ENCODE results near the gene ADAP1.

Gene ADAP1

DNA sequence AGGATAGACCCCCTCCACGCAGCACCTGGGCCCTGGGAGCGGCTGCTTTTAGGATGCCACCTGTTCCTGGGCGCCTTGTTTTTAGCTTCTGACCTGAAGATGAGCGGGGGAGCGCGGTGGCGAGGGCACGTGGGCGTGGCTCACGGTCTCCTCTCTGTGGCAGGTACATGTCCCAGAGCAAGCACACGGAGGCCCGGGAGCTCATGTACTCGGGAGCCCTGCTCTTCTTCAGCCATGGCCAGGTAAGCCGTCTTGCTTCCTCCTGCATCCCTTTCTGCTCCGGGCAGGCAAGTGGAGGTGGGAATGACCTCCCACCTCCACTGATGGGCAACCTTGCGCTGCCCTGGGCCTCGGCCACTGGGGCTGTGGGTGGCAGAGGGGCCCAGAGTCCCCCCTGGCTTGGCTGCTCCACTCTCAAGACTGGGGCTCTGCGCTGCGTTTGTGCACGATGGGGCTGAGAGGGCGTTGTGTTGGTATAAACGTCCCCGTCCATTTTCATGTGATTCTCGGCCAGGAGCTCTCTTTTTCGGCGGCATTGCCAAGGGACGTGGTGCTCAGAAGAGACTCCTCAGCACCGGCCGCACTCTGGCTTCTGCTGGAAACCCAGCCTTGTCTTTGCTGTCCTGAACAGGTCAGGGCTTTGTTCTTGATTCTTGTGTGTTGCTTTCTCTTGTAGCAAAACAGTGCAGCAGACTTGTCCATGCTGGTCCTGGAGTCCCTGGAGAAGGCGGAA, 68.4 kb downstream of the ADAP1 start (continued):
- TF ChIP-seq, protein P1, sequence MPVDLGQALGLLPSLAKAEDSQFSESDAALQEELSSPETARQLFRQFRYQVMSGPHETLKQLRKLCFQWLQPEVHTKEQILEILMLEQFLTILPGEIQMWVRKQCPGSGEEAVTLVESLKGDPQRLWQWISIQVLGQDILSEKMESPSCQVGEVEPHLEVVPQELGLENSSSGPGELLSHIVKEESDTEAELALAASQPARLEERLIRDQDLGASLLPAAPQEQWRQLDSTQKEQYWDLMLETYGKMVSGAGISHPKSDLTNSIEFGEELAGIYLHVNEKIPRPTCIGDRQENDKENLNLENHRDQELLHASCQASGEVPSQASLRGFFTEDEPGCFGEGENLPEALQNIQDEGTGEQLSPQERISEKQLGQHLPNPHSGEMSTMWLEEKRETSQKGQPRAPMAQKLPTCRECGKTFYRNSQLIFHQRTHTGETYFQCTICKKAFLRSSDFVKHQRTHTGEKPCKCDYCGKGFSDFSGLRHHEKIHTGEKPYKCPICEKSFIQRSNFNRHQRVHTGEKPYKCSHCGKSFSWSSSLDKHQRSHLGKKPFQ (tag by site-specific recombination; IDR thresholded peaks at IDR 0.05) = no peak
- TF ChIP-seq, protein P2, sequence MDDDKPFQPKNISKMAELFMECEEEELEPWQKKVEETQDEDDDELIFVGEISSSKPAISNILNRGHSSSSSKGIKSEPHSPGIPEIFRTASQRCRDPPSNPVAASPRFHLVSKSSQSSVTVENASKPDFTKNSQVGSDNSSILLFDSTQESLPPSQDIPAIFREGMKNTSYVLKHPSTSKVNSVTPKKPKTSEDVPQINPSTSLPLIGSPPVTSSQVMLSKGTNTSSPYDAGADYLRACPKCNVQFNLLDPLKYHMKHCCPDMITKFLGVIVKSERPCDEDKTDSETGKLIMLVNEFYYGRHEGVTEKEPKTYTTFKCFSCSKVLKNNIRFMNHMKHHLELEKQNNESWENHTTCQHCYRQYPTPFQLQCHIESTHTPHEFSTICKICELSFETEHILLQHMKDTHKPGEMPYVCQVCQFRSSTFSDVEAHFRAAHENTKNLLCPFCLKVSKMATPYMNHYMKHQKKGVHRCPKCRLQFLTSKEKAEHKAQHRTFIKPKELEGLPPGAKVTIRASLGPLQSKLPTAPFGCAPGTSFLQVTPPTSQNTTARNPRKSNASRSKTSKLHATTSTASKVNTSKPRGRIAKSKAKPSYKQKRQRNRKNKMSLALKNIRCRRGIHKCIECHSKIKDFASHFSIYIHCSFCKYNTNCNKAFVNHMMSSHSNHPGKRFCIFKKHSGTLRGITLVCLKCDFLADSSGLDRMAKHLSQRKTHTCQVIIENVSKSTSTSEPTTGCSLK (tag by site-specific recombination; IDR thresholded peaks at IDR 0.05) = no peak
- no peak for TF ChIP-seq ZSCAN16 (tag by site-specific recombination; IDR thresholded peaks at IDR 0.05)
- TF ChIP-seq GFI1B (tag by site-specific recombination; IDR thresholded peaks at IDR 0.05) = no peak

DNA sequence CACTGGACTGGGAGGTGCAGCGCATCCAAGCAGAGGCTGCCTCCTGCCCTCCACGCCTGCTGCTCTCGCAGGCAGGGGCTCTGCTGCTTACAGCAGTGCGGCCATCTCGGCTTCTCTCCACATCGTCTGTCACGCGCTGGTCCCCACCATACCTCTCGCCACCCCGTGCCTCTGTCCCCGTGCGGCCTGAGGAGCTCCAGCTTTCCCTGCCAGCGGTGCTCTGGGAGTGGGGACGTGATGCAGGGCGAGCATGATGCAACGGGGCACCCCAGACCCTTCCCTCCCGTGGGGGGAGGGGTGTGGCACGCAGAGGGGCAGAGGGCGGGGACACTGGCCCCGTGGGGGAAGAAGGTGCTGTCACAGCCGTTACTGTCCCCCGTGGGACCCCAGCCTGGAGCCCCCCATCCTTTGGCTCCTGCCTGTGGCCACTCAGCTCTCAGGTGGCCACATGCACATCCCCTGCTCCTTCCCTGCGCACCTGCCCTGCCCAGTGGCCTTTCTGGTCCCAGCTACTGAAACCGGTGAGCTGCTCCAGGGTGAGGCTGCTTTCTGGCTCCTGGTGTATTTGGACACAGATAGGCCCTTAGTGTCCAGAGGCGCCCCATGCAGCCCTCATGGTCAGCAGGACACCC, 69.1 kb downstream of the ADAP1 start:
- TF ChIP-seq ZNF202 (tag by site-specific recombination; IDR thresholded peaks at IDR 0.05; ENCODE audit: borderline replicate concordance) (no peak), ZNF266 (tag by site-specific recombination; IDR thresholded peaks at IDR 0.05; ENCODE audit: low read depth) (no peak), ZNF157 (tag by site-specific recombination; IDR thresholded peaks at IDR 0.05) (no peak), ZNF335 (tag by site-specific recombination; conservative IDR thresholded peaks at IDR 0.05) (no peak), MZF1 (tag by site-specific recombination; IDR thresholded peaks at IDR 0.05; ENCODE audit: borderline replicate concordance) (no peak), ZNF366 (tag by site-specific recombination; conservative IDR thresholded peaks at IDR 0.05) (no peak), YY1 (tag by site-specific recombination; IDR thresholded peaks at IDR 0.05) (no peak), ZBTB17 (tag by site-specific recombination; IDR thresholded peaks at IDR 0.05) (no peak)
- TF ChIP-seq, protein P3, sequence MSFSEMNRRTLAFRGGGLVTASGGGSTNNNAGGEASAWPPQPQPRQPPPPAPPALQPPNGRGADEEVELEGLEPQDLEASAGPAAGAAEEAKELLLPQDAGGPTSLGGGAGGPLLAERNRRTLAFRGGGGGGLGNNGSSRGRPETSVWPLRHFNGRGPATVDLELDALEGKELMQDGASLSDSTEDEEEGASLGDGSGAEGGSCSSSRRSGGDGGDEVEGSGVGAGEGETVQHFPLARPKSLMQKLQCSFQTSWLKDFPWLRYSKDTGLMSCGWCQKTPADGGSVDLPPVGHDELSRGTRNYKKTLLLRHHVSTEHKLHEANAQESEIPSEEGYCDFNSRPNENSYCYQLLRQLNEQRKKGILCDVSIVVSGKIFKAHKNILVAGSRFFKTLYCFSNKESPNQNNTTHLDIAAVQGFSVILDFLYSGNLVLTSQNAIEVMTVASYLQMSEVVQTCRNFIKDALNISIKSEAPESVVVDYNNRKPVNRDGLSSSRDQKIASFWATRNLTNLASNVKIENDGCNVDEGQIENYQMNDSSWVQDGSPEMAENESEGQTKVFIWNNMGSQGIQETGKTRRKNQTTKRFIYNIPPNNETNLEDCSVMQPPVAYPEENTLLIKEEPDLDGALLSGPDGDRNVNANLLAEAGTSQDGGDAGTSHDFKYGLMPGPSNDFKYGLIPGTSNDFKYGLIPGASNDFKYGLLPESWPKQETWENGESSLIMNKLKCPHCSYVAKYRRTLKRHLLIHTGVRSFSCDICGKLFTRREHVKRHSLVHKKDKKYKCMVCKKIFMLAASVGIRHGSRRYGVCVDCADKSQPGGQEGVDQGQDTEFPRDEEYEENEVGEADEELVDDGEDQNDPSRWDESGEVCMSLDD (tag by site-specific recombination; IDR thresholded peaks at IDR 0.05) = no peak
- TF ChIP-seq, protein P4, sequence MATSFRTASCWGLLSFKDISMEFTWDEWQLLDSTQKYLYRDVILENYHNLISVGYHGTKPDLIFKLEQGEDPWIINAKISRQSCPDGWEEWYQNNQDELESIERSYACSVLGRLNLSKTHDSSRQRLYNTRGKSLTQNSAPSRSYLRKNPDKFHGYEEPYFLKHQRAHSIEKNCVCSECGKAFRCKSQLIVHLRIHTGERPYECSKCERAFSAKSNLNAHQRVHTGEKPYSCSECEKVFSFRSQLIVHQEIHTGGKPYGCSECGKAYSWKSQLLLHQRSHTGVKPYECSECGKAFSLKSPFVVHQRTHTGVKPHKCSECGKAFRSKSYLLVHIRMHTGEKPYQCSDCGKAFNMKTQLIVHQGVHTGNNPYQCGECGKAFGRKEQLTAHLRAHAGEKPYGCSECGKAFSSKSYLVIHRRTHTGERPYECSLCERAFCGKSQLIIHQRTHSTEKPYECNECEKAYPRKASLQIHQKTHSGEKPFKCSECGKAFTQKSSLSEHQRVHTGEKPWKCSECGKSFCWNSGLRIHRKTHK (tag by site-specific recombination; IDR thresholded peaks at IDR 0.05) = no peak
- TF ChIP-seq, protein P5, sequence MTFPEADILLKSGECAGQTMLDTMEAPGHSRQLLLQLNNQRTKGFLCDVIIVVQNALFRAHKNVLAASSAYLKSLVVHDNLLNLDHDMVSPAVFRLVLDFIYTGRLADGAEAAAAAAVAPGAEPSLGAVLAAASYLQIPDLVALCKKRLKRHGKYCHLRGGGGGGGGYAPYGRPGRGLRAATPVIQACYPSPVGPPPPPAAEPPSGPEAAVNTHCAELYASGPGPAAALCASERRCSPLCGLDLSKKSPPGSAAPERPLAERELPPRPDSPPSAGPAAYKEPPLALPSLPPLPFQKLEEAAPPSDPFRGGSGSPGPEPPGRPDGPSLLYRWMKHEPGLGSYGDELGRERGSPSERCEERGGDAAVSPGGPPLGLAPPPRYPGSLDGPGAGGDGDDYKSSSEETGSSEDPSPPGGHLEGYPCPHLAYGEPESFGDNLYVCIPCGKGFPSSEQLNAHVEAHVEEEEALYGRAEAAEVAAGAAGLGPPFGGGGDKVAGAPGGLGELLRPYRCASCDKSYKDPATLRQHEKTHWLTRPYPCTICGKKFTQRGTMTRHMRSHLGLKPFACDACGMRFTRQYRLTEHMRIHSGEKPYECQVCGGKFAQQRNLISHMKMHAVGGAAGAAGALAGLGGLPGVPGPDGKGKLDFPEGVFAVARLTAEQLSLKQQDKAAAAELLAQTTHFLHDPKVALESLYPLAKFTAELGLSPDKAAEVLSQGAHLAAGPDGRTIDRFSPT (tag by site-specific recombination; IDR thresholded peaks at IDR 0.05) = no peak
- CTCF ChIA-PET = no interaction called here
- Histone ChIP-seq H3K4me3 (ENCODE audit: low read depth, low read length) (no peak overlapping the region), H3K4me1 (ENCODE audit: control insufficient read depth, insufficient read depth, low read length) (no peaks in the 10 kb centered on the region), H3K36me3 (ENCODE audit: control insufficient read depth in 2 of 2, insufficient read depth in 1 of 2, low read length in 2 of 2) (peaks cover 5 to 46% of the 10 kb centered on the region in 2 experiments; a peak in 2 of 3 replicates), H3K27ac (ENCODE audit: extremely low read depth, low read depth, low read length) (no peak overlapping the region), H3K9me3 (ENCODE audit: control insufficient read depth, insufficient read depth, low read depth, low read length) (no peaks in the 10 kb centered on the region)
- POLR2A ChIA-PET = interaction anchor here (0.7 kb wide), 1 partner anchor 15 kb away, joined by 3 read pairs; no protein-coding TSS in a partner anchor
